AG09319 (cell line): ENCODE data around the gene CHST2.
A peak's percentile ranks its signal among the peaks of the same experiment; 100 is the strongest.

Source experiments
- DNase-seq: peaks from one replicate; pipeline ENCODE4 v3.0.0-alpha.2; 2010; ENCODE audit warnings: low read depth; ENCODE audit errors: extremely low read depth
- TF ChIP-seq, protein P1 (sequence below): IDR thresholded peaks from 2 replicates; pipeline ENCODE4 v1.5.1; 2011; ENCODE audit warnings: low read depth, mild to moderate bottlenecking, inconsistent platforms, low read length, moderate library complexity

CHST2 gene

DNA sequence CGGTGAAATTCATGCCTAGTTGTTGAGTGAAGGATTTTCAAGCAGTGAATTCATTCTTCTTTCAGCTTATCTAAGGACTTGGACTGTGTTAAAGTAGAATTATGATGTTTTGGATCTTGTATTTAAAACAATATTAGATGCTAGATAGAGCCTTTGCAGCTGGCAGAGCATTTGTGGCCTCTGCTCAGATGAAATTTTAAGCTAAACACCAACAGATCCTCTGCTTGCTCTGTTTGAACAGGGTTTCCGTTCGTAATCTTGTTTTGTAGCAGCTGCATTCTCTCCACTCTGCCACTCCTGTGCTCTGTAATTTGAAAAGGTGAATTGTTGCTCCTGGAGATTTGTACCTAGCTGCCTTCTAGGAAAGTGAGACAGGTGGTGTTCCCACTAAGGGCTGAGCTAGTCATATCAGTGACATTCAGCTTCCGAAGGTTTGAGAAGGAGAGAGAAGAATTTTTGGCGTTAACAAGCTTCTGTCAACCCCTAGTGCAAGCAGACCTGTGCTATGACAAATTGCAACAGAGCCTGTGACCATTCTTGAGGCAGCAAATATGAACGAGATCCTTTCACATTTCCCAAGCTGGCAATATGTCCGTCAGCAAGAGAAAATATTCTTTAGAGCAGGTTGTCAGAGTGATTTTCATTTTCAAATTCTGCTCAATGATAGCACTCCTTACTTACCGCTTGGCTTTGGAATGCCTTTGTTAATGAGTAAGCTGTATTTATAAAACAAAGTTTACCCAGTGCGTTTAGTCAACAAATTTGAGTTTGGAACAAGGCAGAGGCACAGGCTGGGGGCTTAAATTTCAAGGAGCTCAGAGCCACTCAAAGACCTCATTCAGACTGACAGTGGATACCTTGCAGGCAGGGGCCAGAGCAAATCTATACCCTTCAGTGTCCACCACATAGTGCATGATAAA, 5.3 kb downstream of the CHST2 start:
- TF ChIP-seq, protein P1, sequence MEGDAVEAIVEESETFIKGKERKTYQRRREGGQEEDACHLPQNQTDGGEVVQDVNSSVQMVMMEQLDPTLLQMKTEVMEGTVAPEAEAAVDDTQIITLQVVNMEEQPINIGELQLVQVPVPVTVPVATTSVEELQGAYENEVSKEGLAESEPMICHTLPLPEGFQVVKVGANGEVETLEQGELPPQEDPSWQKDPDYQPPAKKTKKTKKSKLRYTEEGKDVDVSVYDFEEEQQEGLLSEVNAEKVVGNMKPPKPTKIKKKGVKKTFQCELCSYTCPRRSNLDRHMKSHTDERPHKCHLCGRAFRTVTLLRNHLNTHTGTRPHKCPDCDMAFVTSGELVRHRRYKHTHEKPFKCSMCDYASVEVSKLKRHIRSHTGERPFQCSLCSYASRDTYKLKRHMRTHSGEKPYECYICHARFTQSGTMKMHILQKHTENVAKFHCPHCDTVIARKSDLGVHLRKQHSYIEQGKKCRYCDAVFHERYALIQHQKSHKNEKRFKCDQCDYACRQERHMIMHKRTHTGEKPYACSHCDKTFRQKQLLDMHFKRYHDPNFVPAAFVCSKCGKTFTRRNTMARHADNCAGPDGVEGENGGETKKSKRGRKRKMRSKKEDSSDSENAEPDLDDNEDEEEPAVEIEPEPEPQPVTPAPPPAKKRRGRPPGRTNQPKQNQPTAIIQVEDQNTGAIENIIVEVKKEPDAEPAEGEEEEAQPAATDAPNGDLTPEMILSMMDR, result no peak
- no peak for DNase-seq

DNA sequence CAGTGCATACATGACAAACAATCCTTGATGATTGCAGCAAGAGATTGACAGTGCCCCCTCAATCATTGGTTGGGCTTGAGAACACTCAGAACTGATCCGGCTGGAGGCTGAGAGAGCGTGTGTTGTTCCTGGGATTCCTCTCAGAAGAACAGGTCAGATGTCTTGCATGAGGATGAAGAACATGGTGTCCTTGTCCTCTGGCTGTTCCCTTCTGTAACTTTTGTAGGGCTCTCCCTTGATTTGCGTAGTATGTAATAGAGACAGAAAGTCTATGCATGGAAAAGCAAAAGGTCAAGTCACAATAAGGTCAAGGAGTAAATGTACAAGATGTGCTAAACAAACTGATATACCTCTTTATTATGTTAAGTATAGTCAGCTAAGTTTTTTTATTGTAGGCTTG, 8.2 kb downstream of the CHST2 start:
- TF ChIP-seq, protein P1, result no peak
- DNase-seq, result no peak

DNA sequence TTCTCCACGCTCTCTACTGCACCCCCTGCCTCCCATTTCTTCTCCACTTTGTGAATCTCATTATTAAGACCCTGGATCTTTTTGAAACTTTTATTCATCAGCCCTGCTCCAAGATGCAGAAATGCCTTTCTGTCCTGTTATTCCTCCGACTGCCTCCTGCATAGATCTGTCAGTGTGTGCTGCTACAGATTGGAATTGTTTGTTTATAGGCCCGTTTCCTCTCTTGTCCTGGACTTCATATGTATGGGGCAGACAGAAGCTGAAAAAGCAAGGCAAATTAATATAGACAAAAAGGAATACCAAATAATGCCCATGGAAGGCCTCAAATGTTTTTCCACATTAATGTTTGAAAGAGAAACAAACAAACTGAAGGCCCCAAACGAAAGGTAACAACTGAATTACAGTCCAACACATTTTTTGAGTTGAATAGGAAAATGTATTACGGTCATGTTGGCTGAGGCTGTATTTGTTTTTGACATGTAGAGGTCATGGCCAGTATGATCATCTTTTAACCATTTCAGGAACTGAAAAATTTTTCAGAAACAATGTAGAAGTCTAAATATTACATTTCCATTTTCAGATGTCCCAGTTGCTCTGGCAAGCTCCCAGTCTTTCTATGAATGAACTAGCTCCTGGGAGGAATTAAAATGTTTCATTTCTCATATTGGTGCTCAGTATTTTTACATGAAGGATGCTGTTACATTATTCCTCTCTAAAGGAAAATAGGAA, 8.8 kb downstream of the CHST2 start:
- TF ChIP-seq, protein P1, result no peak
- no peak for DNase-seq

DNA sequence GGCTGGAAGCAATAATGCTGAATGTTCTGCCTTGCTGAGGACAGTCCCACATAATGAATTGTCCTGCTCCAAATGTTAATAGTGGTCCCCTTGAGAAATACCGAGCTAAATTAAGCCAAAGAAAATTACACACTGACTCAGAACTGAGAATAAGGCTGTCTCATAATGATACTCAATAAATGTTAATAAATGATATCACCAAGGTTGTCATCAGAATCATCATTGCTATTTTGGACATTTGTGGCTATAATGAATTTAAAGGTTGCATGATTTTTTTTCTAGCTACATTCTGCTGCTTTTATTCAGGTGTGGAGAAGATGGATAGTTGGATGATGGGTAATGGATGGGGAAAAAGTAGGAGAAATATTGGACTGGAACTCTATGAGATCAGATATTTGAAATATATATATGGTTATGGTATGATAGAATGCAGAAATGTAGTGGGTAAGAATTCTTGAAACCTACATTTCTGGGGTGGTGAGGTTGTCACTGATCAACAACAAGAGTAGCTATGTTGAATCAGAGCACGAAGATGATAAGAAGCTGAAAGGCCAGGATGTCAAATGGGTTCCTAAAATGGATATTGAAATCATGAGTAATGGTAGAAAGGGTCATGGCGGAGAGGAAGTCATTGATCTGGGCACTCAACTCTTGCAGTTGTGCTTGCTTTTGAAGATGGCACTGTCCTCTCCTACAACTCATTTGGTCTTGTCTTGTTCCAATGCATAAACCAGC, 12.8 kb downstream of the CHST2 start:
- TF ChIP-seq, protein P1, result no peak
- DNase-seq, result no peak

DNA sequence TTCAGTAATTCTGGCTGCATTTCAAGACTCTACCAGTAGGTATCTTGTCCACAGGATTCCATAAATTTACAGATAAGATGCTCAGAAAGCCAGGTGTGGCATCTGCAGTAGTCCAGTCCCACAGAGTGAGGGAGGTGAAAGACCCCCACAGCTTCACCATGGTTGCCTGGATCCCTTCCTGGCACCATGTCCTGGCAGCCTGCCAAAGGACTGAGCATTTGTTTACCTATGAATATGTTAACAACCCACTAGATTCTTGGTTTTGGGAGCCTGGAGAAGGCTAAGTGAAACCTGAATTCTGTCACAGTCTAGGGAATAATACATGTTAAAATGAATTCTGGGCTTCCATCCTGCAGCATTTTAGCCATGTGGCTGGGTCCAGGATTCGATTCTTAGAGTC, 14.9 kb downstream of the CHST2 start:
- TF ChIP-seq, protein P1, result no peak
- DNase-seq, result no peak

DNA sequence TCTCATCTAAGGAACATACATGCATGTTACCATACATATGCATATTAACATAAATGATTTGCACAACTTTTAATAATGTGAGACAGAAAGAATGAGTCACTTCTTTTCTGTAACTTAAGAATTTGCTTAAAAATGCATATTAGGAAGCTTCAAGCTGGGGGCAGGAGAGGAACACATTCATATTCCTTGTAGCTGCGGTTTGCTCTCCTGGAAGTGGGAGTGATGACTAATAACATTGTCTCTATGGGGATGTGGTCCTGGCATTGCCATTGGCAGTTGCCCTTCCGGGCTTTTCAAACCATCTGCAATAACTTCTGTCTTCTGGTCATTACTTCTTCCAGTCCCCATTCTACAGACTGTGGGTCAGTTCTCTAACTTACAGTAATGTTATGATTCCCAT, 15.6 kb downstream of the CHST2 start:
- peak; percentile 76 for DNase-seq
- TF ChIP-seq, protein P1, result peak; percentile 35
